Nephron progenitor cell (in vitro differentiated cells): ENCODE measurements around the gene RUBCNL.

Source experiments
- DNase-seq: peaks from one replicate; pipeline ENCODE4 v3.0.0; 2021
- H3K27ac Mint-ChIP-seq: 2 replicates; pipeline ENCODE4 v1.8.0; 2021; ENCODE audit warnings: mild to moderate bottlenecking, moderate library complexity, mixed read lengths
- H3K27me3 Mint-ChIP-seq: 2 replicates; pipeline ENCODE4 v1.8.0; 2021; ENCODE audit warnings: mild to moderate bottlenecking, low read depth, mixed read lengths; ENCODE audit not compliant: poor library complexity
- H3K36me3 Mint-ChIP-seq: 2 replicates; pipeline ENCODE4 v1.8.0; 2021; ENCODE audit warnings: low read depth, mixed read lengths
- H3K4me1 Mint-ChIP-seq: 2 replicates; pipeline ENCODE4 v1.8.0; 2021; ENCODE audit warnings: mixed read lengths
- H3K4me3 Mint-ChIP-seq: 2 replicates; pipeline ENCODE4 v1.8.0; 2021; ENCODE audit warnings: mild to moderate bottlenecking, moderate library complexity, mixed read lengths
- H3K9me3 Mint-ChIP-seq: 2 replicates; pipeline ENCODE4 v1.8.0; 2021; ENCODE audit warnings: mild to moderate bottlenecking, moderate library complexity, mixed read lengths
- TF ChIP-seq, protein P1 (sequence below): fragments of 200-600 bp; sonication (generic); IDR thresholded peaks from 2 replicates; pipeline ENCODE4 v1.5.0; 2021; ENCODE audit warnings: antibody characterized with exemption

The RUBCNL gene

DNA sequence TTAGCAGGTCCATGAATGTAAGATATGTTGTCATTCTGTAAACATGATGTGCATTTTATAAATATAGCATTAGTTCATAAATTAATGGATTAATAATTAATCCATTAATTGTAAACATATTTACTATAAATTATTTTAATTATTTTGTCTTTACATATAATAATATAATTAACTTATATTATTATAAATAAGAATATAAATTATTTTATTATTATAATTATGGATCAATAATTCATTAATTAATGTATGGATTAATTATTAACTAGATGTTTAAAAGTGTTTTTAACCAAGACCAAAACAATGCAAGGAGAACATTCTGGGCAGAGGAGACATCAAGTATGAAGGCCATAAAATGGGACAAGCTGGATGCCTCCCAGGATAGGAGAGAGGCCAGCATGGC, 72.0 kb downstream of the RUBCNL start:
- peaks cover 11% of the 10 kb centered on the region for H3K9me3 Mint-ChIP-seq
- no peak overlapping the region for H3K4me3 Mint-ChIP-seq
- DNase-seq: no peak
- TF ChIP-seq, protein P1, sequence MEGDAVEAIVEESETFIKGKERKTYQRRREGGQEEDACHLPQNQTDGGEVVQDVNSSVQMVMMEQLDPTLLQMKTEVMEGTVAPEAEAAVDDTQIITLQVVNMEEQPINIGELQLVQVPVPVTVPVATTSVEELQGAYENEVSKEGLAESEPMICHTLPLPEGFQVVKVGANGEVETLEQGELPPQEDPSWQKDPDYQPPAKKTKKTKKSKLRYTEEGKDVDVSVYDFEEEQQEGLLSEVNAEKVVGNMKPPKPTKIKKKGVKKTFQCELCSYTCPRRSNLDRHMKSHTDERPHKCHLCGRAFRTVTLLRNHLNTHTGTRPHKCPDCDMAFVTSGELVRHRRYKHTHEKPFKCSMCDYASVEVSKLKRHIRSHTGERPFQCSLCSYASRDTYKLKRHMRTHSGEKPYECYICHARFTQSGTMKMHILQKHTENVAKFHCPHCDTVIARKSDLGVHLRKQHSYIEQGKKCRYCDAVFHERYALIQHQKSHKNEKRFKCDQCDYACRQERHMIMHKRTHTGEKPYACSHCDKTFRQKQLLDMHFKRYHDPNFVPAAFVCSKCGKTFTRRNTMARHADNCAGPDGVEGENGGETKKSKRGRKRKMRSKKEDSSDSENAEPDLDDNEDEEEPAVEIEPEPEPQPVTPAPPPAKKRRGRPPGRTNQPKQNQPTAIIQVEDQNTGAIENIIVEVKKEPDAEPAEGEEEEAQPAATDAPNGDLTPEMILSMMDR: no peak
- H3K27ac Mint-ChIP-seq: no peak overlapping the region
- H3K36me3 Mint-ChIP-seq: no peaks in the 10 kb centered on the region
- no peaks in the 10 kb centered on the region for H3K4me1 Mint-ChIP-seq
- H3K27me3 Mint-ChIP-seq: no peaks in the 10 kb centered on the region

GRCh38 chr13:46314587-46314986, 72.5 kb downstream of the RUBCNL start:
- no peak overlapping the region for H3K4me3 Mint-ChIP-seq
- no peaks in the 10 kb centered on the region for H3K27me3 Mint-ChIP-seq
- peaks cover 15% of the 10 kb centered on the region for H3K9me3 Mint-ChIP-seq
- H3K27ac Mint-ChIP-seq: no peak overlapping the region
- no peak for DNase-seq
- H3K36me3 Mint-ChIP-seq: no peaks in the 10 kb centered on the region
- TF ChIP-seq, protein P1: no peak
- H3K4me1 Mint-ChIP-seq: no peaks in the 10 kb centered on the region

GRCh38 chr13:46313432-46314257, 73.4 kb downstream of the RUBCNL start:
- Mint-ChIP-seq H3K4me1 (no peaks in the 10 kb centered on the region), H3K27ac (no peak overlapping the region), H3K9me3 (peaks cover 18% of the 10 kb centered on the region), H3K4me3 (no peak overlapping the region), H3K27me3 (no peaks in the 10 kb centered on the region), H3K36me3 (no peaks in the 10 kb centered on the region)
- TF ChIP-seq, protein P1: no peak
- DNase-seq: no peak

GRCh38 chr13:46313024-46313423, 74.0 kb downstream of the RUBCNL start:
- Mint-ChIP-seq H3K27ac (no peak overlapping the region), H3K27me3 (no peaks in the 10 kb centered on the region), H3K4me1 (no peaks in the 10 kb centered on the region), H3K9me3 (peaks cover 22% of the 10 kb centered on the region), H3K36me3 (no peaks in the 10 kb centered on the region), H3K4me3 (no peak overlapping the region)
- no peak for DNase-seq
- TF ChIP-seq, protein P1: no peak

DNA sequence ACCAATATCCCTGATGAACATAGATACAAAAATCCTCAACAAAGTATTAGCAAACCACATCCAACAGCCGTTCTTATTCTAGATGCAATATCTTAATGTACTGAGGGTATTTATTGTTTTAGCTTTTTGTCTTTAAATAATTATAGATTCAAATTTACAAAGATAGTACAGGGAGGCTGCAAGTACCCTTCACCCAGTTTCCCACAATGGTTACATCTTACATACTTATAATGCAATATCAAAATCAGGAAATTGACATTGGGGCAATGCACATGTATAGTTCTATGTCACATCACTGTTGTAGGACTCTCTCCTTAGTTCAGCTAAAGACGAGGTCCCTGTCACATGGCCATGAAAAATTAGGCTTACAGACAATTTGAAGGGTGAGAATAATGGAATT, 75.8 kb downstream of the RUBCNL start:
- Mint-ChIP-seq H3K9me3 (peaks cover 22% of the 10 kb centered on the region), H3K4me1 (no peaks in the 10 kb centered on the region), H3K27ac (no peak overlapping the region), H3K4me3 (no peak overlapping the region), H3K36me3 (no peaks in the 10 kb centered on the region), H3K27me3 (no peaks in the 10 kb centered on the region)
- no peak for DNase-seq
- TF ChIP-seq, protein P1: no peak

DNA sequence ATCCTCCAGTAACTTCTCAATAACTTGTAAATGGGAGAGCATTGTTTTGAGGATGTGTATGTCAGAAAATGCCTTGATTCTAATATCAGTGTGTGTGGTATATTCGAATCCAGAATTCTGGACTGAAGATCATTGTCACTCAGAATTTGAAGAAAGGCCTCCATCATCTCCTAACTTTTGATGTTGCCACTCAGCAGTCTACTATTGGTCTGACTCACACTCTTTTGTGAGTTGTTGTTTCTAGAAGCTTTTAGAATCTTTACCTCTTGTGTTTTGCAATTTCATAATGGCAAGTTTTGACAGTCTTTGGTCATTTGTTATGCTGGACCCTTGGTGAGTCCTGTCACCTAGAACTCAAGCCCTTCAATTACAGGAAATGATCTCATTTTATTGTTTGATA, 77.0 kb downstream of the RUBCNL start:
- H3K36me3 Mint-ChIP-seq: no peaks in the 10 kb centered on the region
- no peak overlapping the region for H3K27ac Mint-ChIP-seq
- DNase-seq: no peak
- no peaks in the 10 kb centered on the region for H3K27me3 Mint-ChIP-seq
- H3K9me3 Mint-ChIP-seq: peaks cover 22% of the 10 kb centered on the region
- H3K4me3 Mint-ChIP-seq: no peak overlapping the region
- no peaks in the 10 kb centered on the region for H3K4me1 Mint-ChIP-seq
- TF ChIP-seq, protein P1: no peak
